Measurements from ENCODE around the gene SMG7.
A peak's percentile ranks its signal among the peaks of the same experiment; 100 is the strongest.
"Not testable (repeated sequence)": the region's sequence is repeated elsewhere in the genome, so short reads cannot be mapped to it uniquely, and the experiment has no call there.

Gene SMG7

DNA sequence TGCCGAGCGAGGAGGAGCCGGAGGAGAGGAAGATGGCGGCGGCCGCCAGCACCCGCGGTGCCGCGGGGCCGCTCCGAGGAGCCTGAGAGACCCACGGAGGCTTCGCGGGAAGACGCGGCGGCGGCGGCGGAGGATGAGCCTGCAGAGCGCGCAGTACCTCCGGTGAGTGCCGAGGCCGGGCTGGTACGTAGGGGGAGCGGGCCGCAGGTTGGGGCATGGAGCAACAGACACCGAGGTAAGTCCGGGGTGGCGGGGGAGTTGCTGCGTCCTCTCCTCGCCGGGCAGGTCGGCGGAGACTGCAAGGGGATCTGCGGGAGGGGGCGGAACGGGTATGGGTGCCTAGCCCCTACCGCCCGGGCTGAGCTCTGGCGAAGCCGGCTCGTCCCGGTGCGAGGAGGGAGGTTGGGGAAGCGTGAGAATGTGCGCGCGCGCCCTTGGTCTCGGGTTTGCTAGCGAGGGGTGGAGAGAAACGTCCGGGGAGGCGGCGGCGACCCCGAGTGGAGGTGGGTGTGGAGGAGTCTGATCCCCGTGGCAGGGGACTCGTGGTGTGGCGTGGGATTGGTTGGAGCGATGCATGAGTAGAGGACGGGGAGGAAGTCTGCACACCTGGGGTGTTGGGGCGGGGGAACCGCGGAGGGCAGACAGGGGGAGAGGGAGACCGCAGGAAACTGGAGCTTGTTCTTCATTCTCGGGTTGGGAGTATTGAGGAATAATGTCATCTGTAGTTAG lies at the start of gene SMG7:
Gene SMG7, plus strand, starts transcription at position 12 of the 729 bp plus-strand sequence. Its CDS starts 122 bp downstream, at position 134.
- peak; percentile 64 for DNase-seq

DNA sequence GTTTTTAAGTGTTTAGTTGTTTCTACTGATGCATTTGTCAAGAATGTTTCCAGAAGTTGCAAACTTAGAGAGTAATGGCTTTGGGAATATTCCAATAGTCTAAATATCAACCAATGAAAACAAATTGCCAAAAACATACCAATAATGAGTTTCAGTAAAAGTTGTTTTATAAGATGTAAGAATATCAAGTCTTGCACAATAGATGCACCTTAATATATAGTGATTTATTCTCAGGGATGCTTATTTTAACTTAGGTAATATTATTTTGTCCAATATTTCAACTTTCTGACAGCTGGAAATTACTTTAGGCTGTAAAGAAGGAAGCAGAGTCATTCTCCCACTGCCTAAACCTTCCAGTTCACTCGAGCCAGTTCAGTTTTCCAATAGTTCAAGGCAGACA lies 48.8 kb upstream of the SMG7 start:
- no peak for DNase-seq

DNA sequence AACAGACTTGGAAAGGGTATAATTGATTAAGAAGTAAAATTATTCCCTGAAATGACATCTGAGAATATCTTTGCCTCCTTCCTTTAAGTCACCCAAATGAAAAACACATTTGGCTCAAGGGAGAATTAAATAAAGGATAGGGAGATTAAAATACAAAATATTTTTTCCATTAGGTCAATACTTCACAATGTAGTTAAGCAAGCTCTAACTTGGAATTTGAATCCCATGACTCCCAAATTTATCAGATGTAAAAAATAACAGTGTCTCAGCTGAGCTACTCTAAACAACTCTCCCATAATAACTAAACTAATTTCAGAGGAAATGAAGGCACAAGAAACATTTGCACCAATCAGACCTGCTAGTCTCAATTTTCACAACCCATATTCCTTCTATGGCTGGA lies 47.6 kb upstream of the SMG7 start:
- DNase-seq: no peak

- not testable (repeated sequence) for DNase-seq
Measured at GRCh38 chr1:183427591-183427990, 44.7 kb upstream of the SMG7 start.

- DNase-seq: no peak
Measured at GRCh38 chr1:183431840-183432547, 40.3 kb upstream of the SMG7 start.

GRCh38 chr1:183432548-183432875 lies 39.8 kb upstream of the SMG7 start:
- no peak for DNase-seq

- no peak for DNase-seq
Measured at GRCh38 chr1:183433703-183434102, 38.6 kb upstream of the SMG7 start.

GRCh38 chr1:183435497-183435896 lies 36.8 kb upstream of the SMG7 start:
- DNase-seq: no peak

DNA sequence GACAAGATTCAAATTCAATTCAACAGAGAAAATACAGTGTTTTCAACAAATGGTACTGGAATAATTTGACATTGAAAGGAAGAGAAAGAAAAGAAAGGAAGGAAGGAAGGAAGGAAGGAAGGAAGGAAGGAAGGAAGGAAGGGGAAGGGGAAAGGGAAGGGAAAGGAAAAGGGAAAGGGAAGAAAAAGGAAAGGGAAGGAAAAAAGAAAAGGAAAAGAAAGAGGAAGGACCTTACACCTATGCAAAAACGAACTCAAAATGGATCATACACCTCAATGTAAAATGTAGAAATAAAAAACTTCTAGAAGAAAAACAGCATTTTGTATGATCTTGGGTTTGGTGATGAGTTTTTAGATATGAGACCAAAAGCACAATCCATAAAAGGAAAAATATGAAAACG lies 34.2 kb upstream of the SMG7 start:
- DNase-seq: no peak

DNA sequence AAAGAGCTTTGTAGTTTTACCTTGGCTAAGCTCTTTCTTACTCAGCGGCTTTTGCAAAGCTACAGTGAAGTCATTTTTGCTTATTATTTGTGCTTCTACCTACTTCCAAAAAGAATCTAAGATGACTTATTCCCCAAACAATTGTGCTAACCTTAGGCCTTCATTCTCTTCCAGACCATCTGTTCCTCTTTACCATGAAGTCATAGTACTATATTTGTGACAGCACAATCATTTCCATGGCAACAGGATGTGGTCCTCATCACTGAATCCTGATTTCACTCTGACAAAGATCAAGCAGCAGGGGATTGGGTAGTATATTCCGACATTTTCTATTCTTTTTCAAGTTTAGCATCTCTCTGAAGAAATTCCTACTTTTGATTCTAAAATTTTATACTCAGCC lies 29.3 kb upstream of the SMG7 start:
- no peak for DNase-seq

- DNase-seq: no peak
Measured at GRCh38 chr1:183443466-183443865, 28.8 kb upstream of the SMG7 start.

- DNase-seq: no peak
Measured at GRCh38 chr1:183444243-183444642, 28.1 kb upstream of the SMG7 start.

GRCh38 chr1:183449223-183449770 lies 23.0 kb upstream of the SMG7 start:
- no peak for DNase-seq

- DNase-seq: no peak
Measured at GRCh38 chr1:183450093-183450492, 22.2 kb upstream of the SMG7 start.

DNA sequence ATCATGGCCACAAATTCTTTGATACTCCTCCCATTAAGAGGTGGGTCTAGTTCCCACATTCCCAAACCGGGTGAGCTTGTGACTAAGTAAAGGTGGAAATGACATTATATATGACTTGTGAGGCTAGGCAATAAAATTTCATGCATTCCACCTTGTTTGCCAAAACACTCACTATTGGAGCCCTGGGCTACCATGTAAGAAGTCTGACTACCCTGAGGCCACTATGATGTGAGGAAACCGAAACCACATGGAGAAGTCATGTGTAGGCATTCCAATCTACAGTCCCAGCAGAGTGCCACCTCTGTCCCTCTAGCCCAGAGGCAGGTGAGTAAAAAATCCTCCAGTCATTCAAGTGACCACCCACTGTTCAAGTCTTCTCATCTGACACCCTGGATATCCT lies 17.9 kb upstream of the SMG7 start:
- DNase-seq: no peak

GRCh38 chr1:183456826-183457225 lies 15.5 kb upstream of the SMG7 start:
- DNase-seq: no peak

- DNase-seq: no peak
Measured at GRCh38 chr1:183457449-183457848, 14.8 kb upstream of the SMG7 start.

DNA sequence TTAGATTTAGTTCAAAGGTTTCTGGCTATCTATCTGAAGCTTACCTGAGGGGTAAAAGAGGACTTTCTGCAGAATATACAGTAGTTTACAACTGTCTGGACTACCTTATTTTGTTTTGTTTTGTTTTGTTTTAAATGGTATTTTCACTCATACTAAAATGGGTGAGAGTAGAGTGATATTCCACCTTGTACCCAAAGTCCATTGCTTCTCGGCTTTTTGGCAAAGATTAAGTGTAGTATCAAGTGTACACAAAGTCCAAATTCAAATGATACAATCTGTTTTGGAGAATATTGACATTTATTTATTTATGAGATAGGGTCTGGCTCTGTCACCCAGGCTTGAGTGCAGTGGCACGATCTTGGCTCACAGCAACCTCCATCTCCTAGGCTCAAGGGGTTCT lies 11.7 kb upstream of the SMG7 start:
- DNase-seq: no peak

- DNase-seq: no peak
Measured at GRCh38 chr1:183461350-183461749, 10.9 kb upstream of the SMG7 start.

- no peak for DNase-seq
Measured at GRCh38 chr1:183463566-183463965, 8.7 kb upstream of the SMG7 start.

- no peak for DNase-seq
Measured at GRCh38 chr1:183466781-183467180, 5.5 kb upstream of the SMG7 start.

GRCh38 chr1:183467687-183468086 lies 4.6 kb upstream of the SMG7 start:
- DNase-seq: no peak

DNA sequence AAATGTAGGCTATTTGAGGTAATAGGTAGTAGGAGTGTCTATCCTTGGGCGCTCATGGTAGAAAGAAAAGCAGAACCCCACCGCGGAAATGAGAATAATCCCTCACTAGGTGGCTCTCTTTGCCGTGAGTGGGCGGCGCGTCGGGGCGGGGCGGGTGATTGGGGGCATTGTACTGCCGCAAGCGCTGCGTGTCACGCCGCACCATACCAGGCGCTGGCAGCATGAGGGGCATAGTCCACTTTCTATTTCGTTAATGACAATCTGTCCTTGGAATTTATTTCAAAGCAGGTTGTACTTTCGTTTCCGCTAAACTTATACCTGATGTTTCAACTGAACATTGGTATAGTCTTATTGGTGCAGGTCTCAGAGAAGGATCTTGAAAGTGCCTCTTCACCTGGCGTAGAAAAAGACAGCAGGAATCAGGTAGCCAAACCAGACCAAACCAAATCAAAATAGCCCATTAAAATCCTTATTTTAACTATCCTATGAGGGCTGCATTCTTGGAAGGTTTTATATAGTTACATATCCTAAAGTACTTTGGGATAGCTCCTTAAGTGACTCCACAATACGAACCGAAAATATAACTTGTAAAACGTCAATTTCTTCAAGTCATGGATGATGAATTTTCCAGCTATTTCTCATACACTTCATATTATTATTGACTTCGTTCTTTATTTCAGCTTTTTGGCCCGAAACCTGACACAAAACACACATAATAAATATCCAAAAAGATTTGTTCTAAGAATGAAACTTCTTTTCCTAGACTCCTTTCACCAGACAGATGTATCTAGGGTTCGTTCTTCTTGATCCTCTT lies 1.9 kb upstream of the SMG7 start:
- peak; percentile 94 for DNase-seq

All from stimulated activated CD4-positive, alpha-beta T cell treated with anti-CD3 and anti-CD28 coated beads, Interleukin-15, amount 100 ng/mL, for 24 hours (primary cell).